NCI-H146 (cell line): ENCODE data around the gene NAPB.
"Not testable (repeated sequence)": the region's sequence is repeated elsewhere in the genome, so short reads cannot be mapped to it uniquely, and the experiment has no call there.

ENCODE experiments used
- DNase-seq: peaks from one replicate; lab custom pipeline; 2025; lab: John Stamatoyannopoulos, UW

Gene NAPB

DNA sequence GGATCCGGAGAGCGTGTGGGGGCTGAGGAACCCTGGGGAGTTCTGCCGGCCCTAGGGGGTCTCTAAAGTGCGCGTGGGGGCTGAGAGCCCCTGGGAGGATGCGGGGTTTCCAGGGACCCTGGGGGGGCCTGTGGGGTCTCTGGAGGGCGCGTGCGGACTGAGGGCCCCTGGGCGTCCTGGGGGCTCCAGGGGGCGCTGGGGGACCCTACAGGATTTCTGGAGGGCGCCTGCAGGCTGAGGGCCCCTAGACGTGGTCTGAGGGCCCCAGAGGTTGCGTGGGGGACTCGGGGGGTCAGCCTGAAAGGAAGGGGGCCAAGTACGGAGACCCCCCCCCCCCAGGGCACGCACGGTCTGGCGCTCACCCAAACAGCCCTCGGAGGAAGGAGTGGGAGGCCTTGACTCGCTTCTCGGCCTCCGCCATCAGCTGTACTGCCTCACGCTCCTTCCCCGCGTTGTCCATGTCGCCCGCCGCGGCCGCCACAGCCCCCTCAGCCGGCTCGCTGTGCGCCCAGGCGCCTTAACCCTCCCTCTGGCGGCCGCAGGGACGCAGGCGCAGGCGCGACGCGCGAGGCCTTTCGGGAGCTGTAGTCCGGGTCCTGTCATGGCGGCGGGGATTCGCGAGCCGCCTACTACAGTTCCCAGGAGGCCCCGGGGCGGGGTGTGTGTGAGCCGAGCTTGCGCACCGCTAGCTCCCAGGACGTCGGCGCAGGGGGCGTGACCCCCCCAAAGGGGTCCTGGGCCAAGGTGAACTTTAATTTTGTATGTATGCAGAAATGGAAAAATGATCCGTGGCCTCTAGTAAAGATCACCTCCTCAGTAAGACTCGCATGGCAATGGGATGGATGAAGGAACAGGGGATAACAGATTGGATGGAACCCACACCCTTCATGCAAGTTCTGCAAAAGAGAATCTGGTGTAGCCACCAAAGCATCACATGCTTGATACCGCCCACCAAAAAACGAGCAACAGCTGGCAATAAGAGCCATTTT is at the start of gene NAPB:
Gene NAPB (minus strand): TSS at position 546 of the 989 bp plus-strand sequence. CDS start 86 bp downstream, at position 460.
- DNase-seq, result peak; percentile 96

DNA sequence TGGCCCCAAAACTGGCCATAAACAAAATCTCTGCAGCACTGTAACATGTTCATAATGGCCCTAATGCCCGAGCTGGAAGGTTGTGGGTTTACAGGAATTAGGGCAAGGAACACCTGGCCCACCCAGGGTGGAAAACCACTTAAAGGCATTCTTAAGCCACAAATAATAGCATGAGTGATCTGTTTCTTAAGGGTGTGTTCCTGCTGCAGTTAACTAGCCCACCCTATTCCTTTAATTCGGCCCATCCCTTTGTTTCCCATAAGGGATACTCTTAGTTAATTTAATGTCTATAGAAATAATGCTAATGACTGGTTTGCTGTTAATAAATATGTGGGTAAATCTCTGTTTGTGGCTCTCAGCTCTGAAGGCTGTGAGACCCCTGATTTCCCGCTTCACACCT is 45.7 kb upstream of the NAPB start:
- not testable (repeated sequence) for DNase-seq

- no peak for DNase-seq
Measured at GRCh38 chr20:23461180-23461579, 39.9 kb upstream of the NAPB start.

DNA sequence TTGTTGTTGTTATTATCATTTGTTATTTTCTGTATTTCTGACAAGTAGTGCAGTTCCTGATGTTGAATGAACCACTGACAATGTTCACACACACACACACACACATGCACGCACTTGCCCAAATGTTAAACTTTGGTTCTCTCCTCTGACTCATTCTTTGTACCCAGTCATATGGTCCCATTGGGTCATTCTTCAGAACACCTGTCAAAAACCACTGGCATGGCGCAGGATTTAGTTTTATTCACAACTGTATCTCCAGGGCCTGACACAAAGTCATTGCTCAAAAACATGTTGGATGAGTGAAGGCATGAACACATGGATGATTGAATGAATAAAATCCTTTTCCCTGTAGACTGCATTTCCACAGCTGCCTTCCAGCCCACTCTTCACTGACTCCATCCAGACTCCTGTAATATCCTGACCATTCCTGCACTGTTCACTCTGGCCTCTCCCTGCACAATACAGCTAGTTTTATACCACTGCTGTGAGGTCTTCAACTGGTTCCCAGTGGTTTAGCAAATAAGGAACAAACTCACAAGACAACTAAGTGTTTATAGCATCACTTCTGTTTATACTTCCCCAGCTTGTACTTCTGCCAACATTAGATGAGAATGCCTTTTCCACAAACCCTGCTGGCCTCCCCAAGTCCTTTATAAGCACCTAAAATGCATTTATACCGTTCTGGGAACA is 38.3 kb upstream of the NAPB start:
- no peak for DNase-seq

GRCh38 chr20:23456873-23457272 is 35.6 kb upstream of the NAPB start:
- no peak for DNase-seq

GRCh38 chr20:23456409-23456808 is 35.1 kb upstream of the NAPB start:
- DNase-seq, result no peak

GRCh38 chr20:23455639-23456038 is 34.4 kb upstream of the NAPB start:
- DNase-seq, result no peak

DNA sequence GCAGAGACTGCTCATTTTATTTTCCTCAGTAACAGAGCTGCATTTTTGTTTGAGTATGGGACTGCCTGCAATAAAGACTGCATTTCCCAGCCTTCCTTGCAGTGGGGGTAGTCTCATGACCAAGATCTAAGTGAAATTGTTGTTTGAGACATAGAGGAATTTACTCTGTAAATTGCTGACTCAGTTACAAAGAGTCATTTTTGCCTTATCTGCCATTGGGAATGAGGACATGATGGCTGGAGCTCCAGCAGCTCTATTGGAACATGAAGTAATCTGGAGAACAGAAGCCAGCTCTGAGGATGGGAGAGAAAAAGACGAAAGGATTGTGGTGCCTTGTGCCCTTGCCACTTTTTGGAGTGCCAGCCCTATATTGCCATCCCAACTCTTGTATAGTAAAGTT is 33.5 kb upstream of the NAPB start:
- DNase-seq, result no peak

DNA sequence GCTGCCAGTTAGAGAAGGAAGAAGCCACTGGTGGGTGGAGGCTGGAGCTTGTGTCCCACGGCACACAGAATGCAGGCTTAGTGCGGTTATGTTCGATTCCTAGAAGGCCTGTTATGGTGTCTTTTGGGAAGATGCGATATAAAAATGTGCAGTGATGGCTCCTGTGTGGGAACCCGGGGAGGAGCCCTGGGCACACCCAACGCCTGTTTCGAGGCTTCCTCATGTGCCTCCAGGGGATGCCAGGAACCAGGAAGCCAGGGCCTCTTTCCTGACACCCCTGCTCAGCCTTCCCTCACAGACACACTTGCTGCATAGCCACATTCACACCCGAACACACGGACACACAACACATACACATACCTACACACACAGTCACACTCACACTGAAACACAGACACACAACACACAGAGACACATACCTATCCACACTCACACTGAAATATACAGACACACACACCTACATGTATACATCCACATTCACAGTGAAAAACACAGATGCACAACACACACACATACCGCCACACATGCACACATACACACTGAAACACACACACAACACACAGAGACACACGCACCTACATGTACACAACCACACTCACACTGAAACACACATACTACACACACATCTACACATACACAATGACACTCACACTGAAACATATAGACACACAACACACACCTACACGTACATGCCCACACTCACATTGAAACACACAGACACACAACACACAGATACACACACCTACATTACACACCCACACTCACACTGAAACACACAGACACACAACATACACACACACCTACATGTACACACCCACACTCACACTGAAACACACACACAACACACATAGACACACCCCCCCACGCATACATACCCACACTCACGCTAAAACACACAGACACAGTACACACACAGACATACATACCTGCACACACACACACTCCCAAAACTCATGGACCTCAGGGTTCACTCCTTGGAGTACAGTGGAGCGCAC is 32.6 kb upstream of the NAPB start:
- DNase-seq, result no peak

GRCh38 chr20:23452776-23453175 is 31.5 kb upstream of the NAPB start, which contains the start of gene CST11:
CST11 (minus strand) TSS chr20:23452876; CDS start chr20:23452811, 65 bp downstream.
- no peak for DNase-seq

DNA sequence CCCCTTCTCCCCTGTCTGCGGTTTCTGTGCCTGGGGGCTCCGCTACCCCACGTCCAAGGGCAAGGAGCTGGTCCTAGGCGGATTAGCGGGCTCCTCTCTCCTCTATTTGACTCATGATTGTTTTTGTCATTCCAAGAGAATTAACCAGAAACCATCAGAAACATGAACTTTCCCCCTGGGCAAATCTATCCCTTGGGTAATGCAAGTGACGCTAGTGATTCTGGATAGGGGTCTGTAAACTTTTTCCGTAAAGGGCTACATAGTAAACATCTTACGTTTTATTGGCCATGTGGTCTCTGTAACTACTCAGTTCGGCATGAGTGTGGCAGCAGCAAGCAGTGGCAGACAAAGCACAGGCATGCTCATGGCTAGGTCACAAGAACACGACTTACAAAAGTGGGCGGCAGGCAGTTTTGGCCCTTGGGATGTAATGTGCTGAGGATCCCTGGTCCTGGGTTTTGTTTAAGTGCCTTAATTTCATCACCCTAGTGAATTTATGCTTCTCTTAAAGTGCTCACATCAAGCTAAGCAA is 30.7 kb upstream of the NAPB start:
- DNase-seq, result no peak

GRCh38 chr20:23450877-23451276 is 29.6 kb upstream of the NAPB start:
- no peak for DNase-seq

DNA sequence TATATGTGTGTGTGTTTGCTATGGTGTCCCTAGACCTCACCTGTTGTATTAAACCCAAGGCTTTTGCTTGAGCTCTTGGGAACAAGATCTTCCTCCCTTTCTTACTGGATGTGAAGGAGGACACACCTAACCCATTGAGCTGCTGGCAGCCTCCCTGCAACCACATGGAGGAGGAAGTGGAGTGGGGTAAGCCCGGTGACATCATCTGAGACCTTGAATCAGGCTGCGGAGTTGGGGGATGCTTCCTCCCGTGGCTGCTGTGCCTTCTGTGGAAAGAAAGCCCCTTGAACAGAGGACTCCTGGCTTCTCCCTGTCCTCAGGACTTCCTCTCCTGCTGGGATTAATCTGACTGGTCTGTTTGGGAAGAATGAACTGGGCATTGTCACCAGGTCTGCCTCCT is 28.1 kb upstream of the NAPB start:
- DNase-seq, result no peak

- DNase-seq, result no peak
Measured at GRCh38 chr20:23448167-23448566, 26.9 kb upstream of the NAPB start.

GRCh38 chr20:23446505-23446904 is 25.2 kb upstream of the NAPB start:
- peak; percentile 85 for DNase-seq

DNA sequence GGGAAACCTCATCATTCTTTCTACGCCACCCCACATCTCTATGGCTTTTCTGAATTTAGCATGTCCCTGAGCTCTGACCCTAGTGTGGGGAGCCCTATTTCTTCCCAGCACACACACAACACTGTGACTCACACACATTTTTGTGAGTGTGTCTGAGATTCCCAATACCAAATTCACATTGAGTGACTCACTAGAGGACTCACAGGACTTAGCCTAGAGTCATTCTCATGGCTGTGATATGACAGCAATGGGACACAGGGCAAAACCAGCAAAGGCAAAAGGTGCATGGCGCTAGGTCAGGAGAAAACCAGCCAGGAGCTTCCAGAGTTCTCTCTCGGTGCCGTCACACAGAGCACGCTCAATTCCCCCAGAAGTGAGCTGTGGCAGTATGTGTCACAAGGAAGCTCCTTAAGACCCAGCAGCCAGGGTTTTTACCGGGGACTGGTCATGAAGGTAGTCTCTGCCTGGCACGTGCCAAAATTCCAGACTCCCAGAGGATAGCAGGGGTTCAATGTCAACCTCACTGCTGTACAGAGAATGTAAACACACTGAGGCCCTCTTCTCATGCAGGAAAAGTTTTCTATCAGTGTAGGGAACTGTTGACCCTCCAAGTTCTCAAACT is 24.4 kb upstream of the NAPB start:
- no peak for DNase-seq

DNA sequence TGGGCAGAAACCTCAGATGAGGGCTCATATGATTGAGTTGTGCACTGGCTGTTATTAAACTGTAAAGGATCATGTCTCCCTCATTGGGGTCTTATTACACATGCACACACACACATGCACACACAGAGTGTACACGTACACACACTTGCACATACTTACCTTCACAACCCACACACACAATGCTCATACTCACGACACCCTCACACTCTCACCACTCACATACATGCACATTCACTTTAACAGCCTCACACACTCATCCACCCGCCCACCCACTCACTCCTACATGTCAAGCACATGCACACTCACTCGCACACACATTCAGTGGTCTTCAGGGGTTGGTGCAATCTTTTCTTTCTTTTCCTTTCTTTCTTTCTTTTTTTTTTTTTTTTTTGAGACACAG is 23.6 kb upstream of the NAPB start:
- no peak for DNase-seq

GRCh38 chr20:23442436-23442835 is 21.1 kb upstream of the NAPB start:
- no peak for DNase-seq

DNA sequence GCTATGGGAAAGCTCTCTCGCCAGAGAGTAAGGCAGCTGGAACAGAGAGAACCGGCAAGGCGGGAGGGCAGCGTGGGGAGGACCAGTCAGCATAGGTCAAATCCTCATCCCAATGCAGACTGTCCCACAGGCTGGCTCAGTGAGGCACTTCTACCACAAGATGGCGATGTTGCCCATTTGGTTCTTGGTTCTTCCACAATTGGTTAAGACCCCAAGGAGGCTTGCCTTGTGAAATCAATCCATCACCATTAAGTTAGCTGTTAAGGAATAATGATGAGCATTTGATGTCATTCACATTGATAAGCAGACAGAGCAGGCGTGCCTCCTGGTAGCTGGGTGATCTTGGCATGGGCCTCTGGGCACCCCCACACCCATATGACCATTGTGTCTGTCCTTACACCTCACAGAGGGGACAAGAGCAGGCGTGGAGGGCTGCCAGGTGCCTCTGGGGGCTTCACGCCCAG is 20.6 kb upstream of the NAPB start:
- peak; percentile 60 for DNase-seq

DNA sequence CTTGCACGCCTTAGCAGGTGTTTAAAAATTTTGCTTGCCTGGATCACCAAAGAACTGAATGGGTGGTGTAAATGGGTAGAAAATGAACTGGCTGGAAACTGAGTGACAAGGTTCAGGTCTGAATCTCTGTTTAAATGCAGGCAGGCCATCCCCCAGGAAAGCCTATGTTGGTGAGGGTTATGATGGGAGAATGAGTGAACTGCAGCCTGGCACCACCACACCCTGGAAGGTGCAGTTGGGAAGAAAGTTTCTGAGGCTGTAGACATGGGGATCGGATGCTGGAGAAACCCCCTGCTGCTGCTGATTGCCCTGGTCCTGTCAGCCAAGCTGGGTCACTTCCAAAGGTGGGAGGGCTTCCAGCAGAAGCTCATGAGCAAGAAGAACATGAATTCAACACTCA is 18.7 kb upstream of the NAPB start:
- no peak for DNase-seq

GRCh38 chr20:23438661-23439060 is 17.4 kb upstream of the NAPB start:
- no peak for DNase-seq
